HUDEP-2 (cell line): Measurements from ENCODE around the gene C4orf50.
"Not testable (repeated sequence)": the region's sequence is repeated elsewhere in the genome, so short reads cannot be mapped to it uniquely, and the experiment has no call there.

Experiments
- DNase-seq, 76 experiments: peaks; one replicate each; lab custom pipeline; 2025; ENCODE audit not compliant: unreplicated experiment in 76 of 76; lab: John Stamatoyannopoulos, UW

Gene C4orf50

GRCh38 chr4:5874811-5875449 lies 143.3 kb downstream of the C4orf50 start:
- no peak for DNase-seq

GRCh38 chr4:5870701-5871100 lies 147.5 kb downstream of the C4orf50 start:
- DNase-seq: no peak

DNA sequence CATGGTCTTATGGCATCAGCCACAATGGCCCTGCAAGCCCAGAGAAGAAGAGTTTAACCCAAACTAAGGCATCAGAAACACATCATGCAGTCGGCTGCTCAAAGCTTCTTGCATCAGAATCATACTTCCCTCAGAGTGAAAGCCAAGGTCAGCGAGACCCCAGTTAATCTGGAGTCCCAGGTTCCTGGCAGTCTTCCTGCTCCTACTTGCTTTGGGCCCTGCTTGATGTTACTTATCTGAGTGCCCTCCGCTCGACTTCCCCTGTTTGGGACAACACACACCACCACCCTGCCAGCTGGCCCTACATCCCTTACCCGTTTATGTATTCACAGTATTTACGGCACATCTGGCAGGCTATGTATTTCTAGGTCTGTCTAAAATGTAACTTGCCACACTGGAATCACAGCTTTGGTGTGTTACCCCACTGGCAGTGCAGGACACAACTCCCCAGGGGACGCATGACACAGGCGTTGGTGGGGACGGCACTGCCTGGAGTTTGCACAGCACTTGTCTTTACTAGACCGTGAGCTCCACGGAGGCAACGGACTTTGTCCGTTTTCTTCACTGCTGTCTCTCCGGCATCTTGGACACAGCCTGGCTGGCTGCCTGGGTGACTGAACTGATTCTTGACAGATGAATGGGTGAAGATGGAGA lies 148.1 kb downstream of the C4orf50 start:
- DNase-seq: no peak

DNA sequence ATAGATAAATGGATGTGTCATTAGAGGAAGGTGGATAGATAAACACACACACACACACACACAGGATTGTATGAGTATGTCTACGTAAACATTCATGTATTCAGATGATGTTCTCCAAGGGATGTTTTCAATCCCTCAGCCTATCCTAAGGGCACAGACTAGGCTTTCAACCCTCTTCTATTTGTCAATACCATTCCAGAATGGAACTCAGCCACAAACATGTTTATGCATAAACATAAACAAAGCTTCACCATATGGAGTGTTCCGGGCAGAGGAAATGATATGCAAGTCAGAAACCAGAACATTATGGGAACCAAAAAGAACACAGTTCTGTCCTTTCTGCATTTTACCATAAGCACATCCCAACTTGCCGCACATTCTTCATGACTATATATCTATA lies 150.4 kb downstream of the C4orf50 start:
- no peak for DNase-seq

- DNase-seq: no peak
Observed at GRCh38 chr4:5866841-5867813, 151.1 kb downstream of the C4orf50 start.

GRCh38 chr4:5865896-5866599 lies 152.2 kb downstream of the C4orf50 start:
- no peak for DNase-seq

DNA sequence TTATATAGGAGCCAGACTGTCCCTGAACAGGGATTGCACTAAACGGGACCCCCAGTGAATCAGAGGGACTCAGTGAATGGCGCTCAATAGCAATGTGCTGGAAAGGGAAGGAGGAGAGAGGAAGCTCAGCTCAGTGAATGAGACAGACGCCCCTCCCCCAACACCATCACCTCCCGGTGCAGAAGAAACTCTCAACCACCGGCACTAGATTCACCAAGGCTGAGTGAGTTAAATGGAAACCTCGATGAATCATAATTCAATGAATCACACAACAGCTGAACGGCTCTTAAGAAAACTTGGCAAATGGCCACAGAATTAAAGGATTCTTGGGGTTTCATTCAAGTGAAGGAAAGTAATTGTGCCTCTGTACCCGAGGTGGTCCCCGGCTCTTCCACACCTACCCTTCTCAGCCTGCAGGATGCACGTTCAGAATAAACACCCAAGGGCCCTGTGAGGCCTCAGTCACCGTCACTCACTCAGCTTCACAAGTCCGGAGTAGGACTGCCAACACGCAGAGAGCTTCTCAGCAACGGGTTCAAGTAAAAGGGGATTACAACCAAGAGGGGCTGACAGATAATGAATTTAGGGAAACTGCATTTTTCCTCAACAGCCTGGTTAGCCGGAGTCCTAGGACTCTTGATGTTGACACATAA lies 154.6 kb downstream of the C4orf50 start:
- DNase-seq: peak in 3 of 76 experiments; percentile 10 to 20 (median 19)

DNA sequence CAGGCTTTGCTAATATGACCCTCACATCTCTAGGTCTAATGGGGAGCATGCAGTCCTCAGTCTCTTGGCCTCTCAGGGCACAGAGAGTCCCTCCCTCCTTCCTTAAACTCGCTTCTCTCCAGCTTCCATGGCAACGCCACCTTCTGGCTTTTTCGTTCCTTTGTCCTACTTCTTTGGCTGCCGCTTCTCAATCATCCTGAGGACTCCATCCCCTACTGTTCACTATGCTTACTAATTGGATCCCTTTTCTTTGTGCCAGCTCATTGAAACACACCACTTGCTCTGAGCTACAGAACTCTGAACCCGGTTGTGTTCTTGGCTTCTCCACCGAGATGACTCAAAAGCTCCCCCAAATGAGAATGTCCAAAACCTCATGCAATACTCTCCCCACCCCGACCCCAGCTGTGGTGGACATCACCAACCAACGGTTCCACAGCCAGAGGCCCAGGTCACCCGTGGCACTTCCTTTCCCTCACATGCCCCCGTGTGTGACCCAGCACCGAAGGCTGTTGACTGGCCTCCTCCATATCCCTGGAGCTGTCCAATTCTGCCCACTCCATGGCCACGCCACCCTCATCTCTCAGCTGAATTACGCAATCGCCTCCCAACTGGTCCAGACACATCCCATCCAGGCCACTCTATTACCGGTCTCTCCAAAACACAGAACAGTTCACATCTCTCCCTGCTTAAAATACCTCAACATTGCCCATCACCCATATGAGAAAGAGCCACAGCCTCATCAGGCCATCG lies 160.0 kb downstream of the C4orf50 start:
- no peak for DNase-seq

DNA sequence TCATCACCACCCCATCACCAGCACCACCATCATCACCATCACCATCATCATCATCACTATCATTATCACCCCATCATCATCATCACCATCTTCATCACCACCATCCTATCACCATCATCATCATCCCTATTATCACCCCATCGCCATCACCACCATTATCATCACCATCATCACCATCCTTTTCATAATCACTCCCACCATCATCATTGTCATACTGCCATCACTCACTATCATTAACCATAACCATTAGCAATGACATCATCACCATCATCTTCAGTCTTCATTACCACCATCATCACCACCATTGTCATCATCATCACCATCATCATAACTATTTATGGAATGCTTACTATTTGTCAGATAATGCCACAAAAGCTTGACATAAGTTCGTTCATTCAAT lies 161.0 kb downstream of the C4orf50 start:
- DNase-seq: no peak

DNA sequence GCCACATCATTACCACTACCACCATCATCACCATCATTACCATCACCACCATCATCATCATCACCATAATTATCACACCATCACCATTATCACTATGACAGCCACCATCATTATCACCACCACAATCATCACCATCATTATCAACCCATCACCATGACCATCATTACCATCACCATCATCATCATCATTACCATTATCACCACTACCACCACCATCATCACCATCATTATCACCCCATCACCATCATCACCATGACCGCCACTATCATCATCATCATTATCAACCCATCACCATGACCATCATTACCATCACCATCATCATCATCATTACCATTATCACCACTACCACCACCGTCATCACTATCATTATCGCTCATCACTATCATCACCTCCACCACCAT lies 161.9 kb downstream of the C4orf50 start:
- DNase-seq: not testable (repeated sequence)

DNA sequence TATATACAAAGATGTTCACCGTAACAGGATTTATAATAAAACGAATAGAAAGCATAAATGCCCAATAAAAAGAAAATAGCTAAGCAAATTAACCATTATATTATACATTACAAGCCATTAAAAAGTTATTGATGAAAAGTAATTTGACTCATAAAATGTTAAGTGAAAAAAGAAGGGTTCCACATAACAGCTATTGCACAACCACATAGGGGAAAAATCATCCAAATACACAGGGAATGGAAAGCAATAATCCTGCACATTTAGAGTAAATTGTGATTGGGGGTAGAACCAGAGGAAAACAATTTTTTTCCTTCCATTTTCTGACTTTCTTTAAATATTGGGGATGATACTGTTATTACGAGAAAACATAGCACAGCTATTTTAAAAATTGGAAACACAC lies 163.3 kb downstream of the C4orf50 start:
- DNase-seq: no peak

- DNase-seq: no peak
Observed at GRCh38 chr4:5852523-5853202, 165.6 kb downstream of the C4orf50 start.

GRCh38 chr4:5851637-5852301 lies 166.5 kb downstream of the C4orf50 start:
- DNase-seq: no peak
